ENCODE measurements around the gene KANTR. TPM values are rescaled to one million over a fixed set of nuclear protein-coding genes. Genes with fewer than 3 reads are reported as not detected.

KANTR gene
- total RNA-seq, 1 experiment from 2014 or later: 7.5 TPM

- Histone ChIP-seq H3K27me3 (ENCODE audit: insufficient read depth, low read length) (no peaks in the 10 kb centered on the region), H3K79me2 (ENCODE audit: insufficient read depth, low read length) (peaks cover 8% of the 10 kb centered on the region; the same call in 1 of the 2 replicates), H4K20me1 (ENCODE audit: insufficient read depth) (no peaks in the 10 kb centered on the region), H3K9me2 (ENCODE audit: insufficient read depth) (no peaks in the 10 kb centered on the region), H3K4me2 (ENCODE audit: low read length) (no peak overlapping the region), H3K27ac (ENCODE audit: low read depth, low read length) (no peak overlapping the region), H3K4me1 (ENCODE audit: control insufficient read depth in 1 of 2, insufficient read depth in 2 of 2, low read length in 2 of 2) (peaks cover 0 to 8% of the 10 kb centered on the region in 2 experiments; a peak in 1 of 4 replicates), H3K4me3 (replicated peaks in 1 of 2; ENCODE audit: low read depth in 1 of 2, low read length in 2 of 2) (no peak overlapping the region), H3K9ac (ENCODE audit: low read length) (no peak overlapping the region), H3K9me3 (ENCODE audit: control insufficient read depth in 1 of 2, insufficient read depth in 1 of 2, low read depth in 1 of 2, low read length in 2 of 2) (no peaks in the 10 kb centered on the region), H2AFZ (ENCODE audit: low read depth, low read length, poor library complexity, severe bottlenecking) (no peak overlapping the region), H3K36me3 (ENCODE audit: control insufficient read depth in 1 of 2, insufficient read depth in 2 of 2, low read length in 2 of 2) (peaks cover 0 to 10% of the 10 kb centered on the region in 2 experiments; a peak in 1 of 4 replicates)
- ChIA-PET POLR2A (no interaction called here), CTCF (no interaction called here), RAD21 (ENCODE audit: low non-redundant PET in 1 of 2, low total read pairs in 2 of 2, uncharacterized antibody in 2 of 2, unreplicated experiment in 2 of 2) (no interaction called here)
- intact Hi-C loops (cut with micrococcal nuclease): no loop called here
- no peak for ATAC-seq
- no peak for DNase-seq (ENCODE audit: low read depth, low spot score)
- BruUV-seq (replicated peaks): no TSS peak
- TF ChIP-seq SP1 (IDR thresholded peaks at IDR 0.05; ENCODE audit: low read depth) (no peak), ZFX (IDR thresholded peaks at IDR 0.05) (no peak), EZH2 (IDR thresholded peaks at IDR 0.05) (no peak), CEBPB (IDR thresholded peaks at IDR 0.05; ENCODE audit: low read depth) (no peak), REST (IDR thresholded peaks at IDR 0.05; ENCODE audit: low read depth) (no peak), EGR1 (IDR thresholded peaks at IDR 0.05; ENCODE audit: low read depth) (no peak), ZBTB33 (IDR thresholded peaks at IDR 0.05; ENCODE audit: extremely low read depth, insufficient replicate concordance, low read length) (no peak)
Measured at GRCh38 chrX:53087388-53087831, 6.5 kb upstream of the KANTR start.
